ENCODE results near the gene POLR3A. TPM values are rescaled to one million over a fixed set of nuclear protein-coding genes. Genes with fewer than 3 reads are reported as not detected.

POLR3A gene
- total RNA-seq, 1 experiment from 2014 or later = 97.2 TPM

- ATAC-seq (no peak), DNase-seq (no peak)
- H3K27ac ChIP-seq (ENCODE audit: low read length) = no peak overlapping the region
- H3F3A ChIP-seq (ENCODE audit: low read length, unreplicated experiment) = peaks cover 36% of the 10 kb centered on the region
- peaks cover 11% of the 10 kb centered on the region for H3K79me2 ChIP-seq (ENCODE audit: low read length)
- H3K9me3 ChIP-seq (ENCODE audit: low read length) = no peaks in the 10 kb centered on the region
- POLR2A ChIA-PET (ENCODE audit: unreplicated experiment) = no interaction called here
- peaks cover 35% of the 10 kb centered on the region for H4K20me1 ChIP-seq (ENCODE audit: low read length)
- no TSS peak for BruUV-seq (replicated peaks)
- CTCF ChIA-PET = interaction anchor here (0.6 to 0.7 kb wide), 6 partner anchors 31 to 1244 kb away, joined by 3 to 11 read pairs (median 5); no protein-coding TSS in a partner anchor
- H2AFZ ChIP-seq (ENCODE audit: low read length) = no peak overlapping the region
- intact Hi-C loops (cut with micrococcal nuclease) = loop anchor here (5.0 to 10.0 kb wide), 4 partner anchors 411 to 1399 kb away; partner anchors contain the start of genes ZCCHC24 and ZMIZ1
- H3K36me3 ChIP-seq (ENCODE audit: low read depth, low read length) = peaks cover 19% of the 10 kb centered on the region
- H3K4me2 ChIP-seq (ENCODE audit: low read length) = no peak overlapping the region
- no peak overlapping the region for H3K4me3 ChIP-seq (ENCODE audit: low read length)
- TF ChIP-seq CTCF (conservative IDR thresholded peaks at IDR 0.05; ENCODE audit: low read depth, low read length) (no peak), EZH2phosphoT487 (IDR thresholded peaks at IDR 0.05; ENCODE audit: borderline replicate concordance, low read length) (no peak), EZH2 (IDR thresholded peaks at IDR 0.05; ENCODE audit: low read length, unreplicated experiment) (no peak)
- H3K4me1 ChIP-seq (ENCODE audit: insufficient read depth, low read length) = no peaks in the 10 kb centered on the region
- H3K9me2 ChIP-seq (replicated peaks; ENCODE audit: low read length) = no peaks in the 10 kb centered on the region
- H3K27me3 ChIP-seq (ENCODE audit: low read length) = no peaks in the 10 kb centered on the region
- H3K9ac ChIP-seq (ENCODE audit: low read length) = no peak overlapping the region
These were observed 16.5 kb upstream of the POLR3A start for GRCh38 chr10:78045856-78046255.

GRCh38 chr10:78045237-78045636, 15.9 kb upstream of the POLR3A start:
- Histone ChIP-seq H3K79me2 (ENCODE audit: low read length) (peaks cover 17% of the 10 kb centered on the region), H3K36me3 (ENCODE audit: low read depth, low read length) (peaks cover 26% of the 10 kb centered on the region), H3K9me2 (replicated peaks; ENCODE audit: low read length) (no peaks in the 10 kb centered on the region), H3K9me3 (ENCODE audit: low read length) (no peaks in the 10 kb centered on the region), H3K4me1 (ENCODE audit: insufficient read depth, low read length) (no peaks in the 10 kb centered on the region), H2AFZ (ENCODE audit: low read length) (no peak overlapping the region), H3K27ac (ENCODE audit: low read length) (no peak overlapping the region), H3K4me2 (ENCODE audit: low read length) (no peak overlapping the region), H3K4me3 (ENCODE audit: low read length) (no peak overlapping the region), H3F3A (ENCODE audit: low read length, unreplicated experiment) (peaks cover 42% of the 10 kb centered on the region), H3K27me3 (ENCODE audit: low read length) (no peaks in the 10 kb centered on the region), H4K20me1 (ENCODE audit: low read length) (peaks cover 41% of the 10 kb centered on the region), H3K9ac (ENCODE audit: low read length) (no peak overlapping the region)
- ATAC-seq = peak; percentile 3; the same call in 1 of the 2 replicates
- no TSS peak for BruUV-seq (replicated peaks)
- TF ChIP-seq EZH2phosphoT487 (IDR thresholded peaks at IDR 0.05; ENCODE audit: borderline replicate concordance, low read length) = no peak
- no peak for TF ChIP-seq CTCF (conservative IDR thresholded peaks at IDR 0.05; ENCODE audit: low read depth, low read length)
- TF ChIP-seq EZH2 (IDR thresholded peaks at IDR 0.05; ENCODE audit: low read length, unreplicated experiment) = no peak
- intact Hi-C loops (cut with micrococcal nuclease) = loop anchor here (5.0 to 10.0 kb wide), 4 partner anchors 412 to 1400 kb away; partner anchors contain the start of genes ZCCHC24 and ZMIZ1
- peak; percentile 58 for DNase-seq
- ChIA-PET CTCF (interaction anchor here (0.7 kb wide), 2 partner anchors 8 to 122 kb away, joined by 5 to 6 read pairs; no protein-coding TSS in a partner anchor), POLR2A (ENCODE audit: unreplicated experiment) (interaction anchor here (0.6 kb wide), 1 partner anchor 462 kb away, joined by 3 read pairs; no protein-coding TSS in a partner anchor)

- Histone ChIP-seq H3K36me3 (ENCODE audit: low read depth, low read length) (peaks cover 31% of the 10 kb centered on the region), H3K4me1 (ENCODE audit: insufficient read depth, low read length) (no peaks in the 10 kb centered on the region), H4K20me1 (ENCODE audit: low read length) (peaks cover 46% of the 10 kb centered on the region), H3F3A (ENCODE audit: low read length, unreplicated experiment) (peaks cover 48% of the 10 kb centered on the region), H2AFZ (ENCODE audit: low read length) (no peak overlapping the region), H3K9me2 (replicated peaks; ENCODE audit: low read length) (no peaks in the 10 kb centered on the region), H3K9ac (ENCODE audit: low read length) (no peak overlapping the region), H3K4me2 (ENCODE audit: low read length) (no peak overlapping the region), H3K79me2 (ENCODE audit: low read length) (peaks cover 23% of the 10 kb centered on the region), H3K4me3 (ENCODE audit: low read length) (no peak overlapping the region), H3K27me3 (ENCODE audit: low read length) (no peaks in the 10 kb centered on the region), H3K9me3 (ENCODE audit: low read length) (no peaks in the 10 kb centered on the region), H3K27ac (ENCODE audit: low read length) (no peak overlapping the region)
- CTCF ChIA-PET = interaction anchor here (0.7 kb wide), 1 partner anchor 7 kb away, joined by 6 read pairs; no protein-coding TSS in a partner anchor
- BruUV-seq (replicated peaks) = no TSS peak
- POLR2A ChIA-PET (ENCODE audit: unreplicated experiment) = interaction anchor here (0.6 kb wide), 1 partner anchor 462 kb away, joined by 3 read pairs; no protein-coding TSS in a partner anchor
- DNase-seq = peak; percentile 50
- intact Hi-C loops (cut with micrococcal nuclease) = loop anchor here (5.0 to 10.0 kb wide), 4 partner anchors 413 to 1400 kb away; partner anchors contain the start of genes ZCCHC24 and ZMIZ1
- ATAC-seq = peak; percentile 1; the same call in 1 of the 2 replicates
- TF ChIP-seq CTCF (conservative IDR thresholded peaks at IDR 0.05; ENCODE audit: low read depth, low read length) = no peak
- TF ChIP-seq EZH2 (IDR thresholded peaks at IDR 0.05; ENCODE audit: low read length, unreplicated experiment) = no peak
- no peak for TF ChIP-seq EZH2phosphoT487 (IDR thresholded peaks at IDR 0.05; ENCODE audit: borderline replicate concordance, low read length)
These were observed 15.4 kb upstream of the POLR3A start for GRCh38 chr10:78044699-78045098.

Data from PC-3 (cell line).